Neural cell (in vitro differentiated cells): ENCODE measurements around the gene LFNG.

Experiments used
- EZH2 ChIP-seq: fragments of 200-600, 300-800 bp; shearing (Covaris generic), sonication (generic); IDR thresholded peaks from 2 replicates; pipeline ENCODE4 v1.6.1; 2014; ENCODE audit warnings: antibody characterized with exemption, low read length, borderline replicate concordance, mild to moderate bottlenecking; ENCODE audit not compliant: insufficient read depth, poor library complexity, severe bottlenecking
- MXI1 ChIP-seq: fragments of 450-650 bp; conservative IDR thresholded peaks from 2 replicates; pipeline ENCODE4 v1.6.1; 2014; ENCODE audit warnings: antibody characterized with exemption, mild to moderate bottlenecking; ENCODE audit not compliant: poor library complexity, severe bottlenecking
- SMC3 ChIP-seq: fragments of 450-650 bp; conservative IDR thresholded peaks from 2 replicates; pipeline ENCODE4 v1.6.1; 2014; ENCODE audit warnings: antibody characterized with exemption, mild to moderate bottlenecking, moderate library complexity; ENCODE audit not compliant: poor library complexity
- TAF1 ChIP-seq: IDR thresholded peaks from 2 replicates; pipeline ENCODE4 v1.6.1; 2012; ENCODE audit warnings: low read depth
- TF ChIP-seq, protein P1 (sequence below): fragments of 450-650 bp; IDR thresholded peaks from 2 replicates; pipeline ENCODE4 v1.5.1; 2014; ENCODE audit warnings: antibody characterized with exemption, mild to moderate bottlenecking, moderate library complexity; ENCODE audit not compliant: poor library complexity, severe bottlenecking
- TF ChIP-seq, protein P2 (sequence below): IDR thresholded peaks from 2 replicates; pipeline ENCODE4 v1.6.1; 2012; ENCODE audit warnings: borderline replicate concordance

DNA sequence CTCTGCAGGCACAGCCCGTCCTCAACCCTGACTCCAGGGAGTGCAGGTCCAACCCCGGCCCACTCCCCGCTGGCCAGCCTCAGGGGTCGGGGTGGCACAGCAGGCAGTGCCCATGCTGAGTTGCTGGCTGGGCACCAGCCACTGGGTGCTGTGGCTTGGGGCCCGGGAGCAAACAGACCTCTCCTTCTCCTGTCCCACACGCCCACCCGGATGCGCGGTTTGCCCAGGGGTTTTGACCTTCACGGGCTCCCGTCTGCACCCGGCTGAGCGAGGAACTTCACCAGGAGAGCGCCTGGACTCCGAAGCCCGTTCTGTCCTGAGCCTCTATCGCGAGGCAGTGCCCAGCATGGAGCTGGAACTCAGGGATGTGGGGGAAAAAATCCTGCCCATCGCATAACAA, 40.8 kb upstream of the LFNG start:
- TF ChIP-seq, protein P1, sequence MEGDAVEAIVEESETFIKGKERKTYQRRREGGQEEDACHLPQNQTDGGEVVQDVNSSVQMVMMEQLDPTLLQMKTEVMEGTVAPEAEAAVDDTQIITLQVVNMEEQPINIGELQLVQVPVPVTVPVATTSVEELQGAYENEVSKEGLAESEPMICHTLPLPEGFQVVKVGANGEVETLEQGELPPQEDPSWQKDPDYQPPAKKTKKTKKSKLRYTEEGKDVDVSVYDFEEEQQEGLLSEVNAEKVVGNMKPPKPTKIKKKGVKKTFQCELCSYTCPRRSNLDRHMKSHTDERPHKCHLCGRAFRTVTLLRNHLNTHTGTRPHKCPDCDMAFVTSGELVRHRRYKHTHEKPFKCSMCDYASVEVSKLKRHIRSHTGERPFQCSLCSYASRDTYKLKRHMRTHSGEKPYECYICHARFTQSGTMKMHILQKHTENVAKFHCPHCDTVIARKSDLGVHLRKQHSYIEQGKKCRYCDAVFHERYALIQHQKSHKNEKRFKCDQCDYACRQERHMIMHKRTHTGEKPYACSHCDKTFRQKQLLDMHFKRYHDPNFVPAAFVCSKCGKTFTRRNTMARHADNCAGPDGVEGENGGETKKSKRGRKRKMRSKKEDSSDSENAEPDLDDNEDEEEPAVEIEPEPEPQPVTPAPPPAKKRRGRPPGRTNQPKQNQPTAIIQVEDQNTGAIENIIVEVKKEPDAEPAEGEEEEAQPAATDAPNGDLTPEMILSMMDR, result no peak
- no peak for TF ChIP-seq TAF1
- no peak for TF ChIP-seq SMC3
- no peak for TF ChIP-seq MXI1
- no peak for TF ChIP-seq EZH2
- TF ChIP-seq, protein P2, sequence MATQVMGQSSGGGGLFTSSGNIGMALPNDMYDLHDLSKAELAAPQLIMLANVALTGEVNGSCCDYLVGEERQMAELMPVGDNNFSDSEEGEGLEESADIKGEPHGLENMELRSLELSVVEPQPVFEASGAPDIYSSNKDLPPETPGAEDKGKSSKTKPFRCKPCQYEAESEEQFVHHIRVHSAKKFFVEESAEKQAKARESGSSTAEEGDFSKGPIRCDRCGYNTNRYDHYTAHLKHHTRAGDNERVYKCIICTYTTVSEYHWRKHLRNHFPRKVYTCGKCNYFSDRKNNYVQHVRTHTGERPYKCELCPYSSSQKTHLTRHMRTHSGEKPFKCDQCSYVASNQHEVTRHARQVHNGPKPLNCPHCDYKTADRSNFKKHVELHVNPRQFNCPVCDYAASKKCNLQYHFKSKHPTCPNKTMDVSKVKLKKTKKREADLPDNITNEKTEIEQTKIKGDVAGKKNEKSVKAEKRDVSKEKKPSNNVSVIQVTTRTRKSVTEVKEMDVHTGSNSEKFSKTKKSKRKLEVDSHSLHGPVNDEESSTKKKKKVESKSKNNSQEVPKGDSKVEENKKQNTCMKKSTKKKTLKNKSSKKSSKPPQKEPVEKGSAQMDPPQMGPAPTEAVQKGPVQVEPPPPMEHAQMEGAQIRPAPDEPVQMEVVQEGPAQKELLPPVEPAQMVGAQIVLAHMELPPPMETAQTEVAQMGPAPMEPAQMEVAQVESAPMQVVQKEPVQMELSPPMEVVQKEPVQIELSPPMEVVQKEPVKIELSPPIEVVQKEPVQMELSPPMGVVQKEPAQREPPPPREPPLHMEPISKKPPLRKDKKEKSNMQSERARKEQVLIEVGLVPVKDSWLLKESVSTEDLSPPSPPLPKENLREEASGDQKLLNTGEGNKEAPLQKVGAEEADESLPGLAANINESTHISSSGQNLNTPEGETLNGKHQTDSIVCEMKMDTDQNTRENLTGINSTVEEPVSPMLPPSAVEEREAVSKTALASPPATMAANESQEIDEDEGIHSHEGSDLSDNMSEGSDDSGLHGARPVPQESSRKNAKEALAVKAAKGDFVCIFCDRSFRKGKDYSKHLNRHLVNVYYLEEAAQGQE, result no peak
